Activated naive CD8-positive, alpha-beta T cell treated with anti-CD3 and anti-CD28 coated beads, Interleukin-2, amount 10 ng/mL, durations not matched to agents 7 days and 5 days (primary cell): ENCODE results near the gene CD9. TPM values are rescaled to one million over a fixed set of nuclear protein-coding genes. Genes with fewer than 3 reads are reported as not detected.

ENCODE experiments used
- ATAC-seq: fragments of 150-1000 bp; cut with Tn5 transposase; one replicate; pipeline ENCODE4 v1.10.0; 2021; ENCODE audit warnings: low read depth, moderate library complexity
- POLR2A ChIA-PET: fragments of 350-600 bp; sonication (Branson Sonifier 250); formaldehyde crosslinking; loops from one replicate; lab custom pipeline; 2021; ENCODE audit warnings: antibody characterized with exemption; lab: Charles Lee
- DNase-seq: peaks from one replicate; pipeline ENCODE4 v3.0.0; 2021
- H3K27ac Mint-ChIP-seq: one replicate; pipeline ENCODE4 v1.8.0; 2022; ENCODE audit warnings: mild to moderate bottlenecking, mixed read lengths
- H3K27me3 Mint-ChIP-seq: one replicate; pipeline ENCODE4 v1.8.0; 2022; ENCODE audit warnings: mild to moderate bottlenecking, moderate library complexity, mixed read lengths
- H3K36me3 Mint-ChIP-seq: one replicate; pipeline ENCODE4 v1.8.0; 2021; ENCODE audit warnings: mild to moderate bottlenecking, mixed read lengths
- H3K4me1 Mint-ChIP-seq: one replicate; pipeline ENCODE4 v1.8.0; 2021; ENCODE audit warnings: mixed read lengths
- H3K4me3 Mint-ChIP-seq: one replicate; pipeline ENCODE4 v1.8.0; 2022; ENCODE audit warnings: mild to moderate bottlenecking, moderate library complexity, mixed read lengths
- H3K9me3 Mint-ChIP-seq: one replicate; pipeline ENCODE4 v1.8.0; 2021; ENCODE audit warnings: mixed read lengths
- total RNA-seq, 2 experiments: library from RNA; stranded (reverse); gene quantifications; one replicate each; pipeline ENCODE4 v1.2.3, GENCODE V29; 2021

The CD9 gene
- total RNA-seq, 2 experiments from 2014 or later, result 8.8 to 14.0 TPM

DNA sequence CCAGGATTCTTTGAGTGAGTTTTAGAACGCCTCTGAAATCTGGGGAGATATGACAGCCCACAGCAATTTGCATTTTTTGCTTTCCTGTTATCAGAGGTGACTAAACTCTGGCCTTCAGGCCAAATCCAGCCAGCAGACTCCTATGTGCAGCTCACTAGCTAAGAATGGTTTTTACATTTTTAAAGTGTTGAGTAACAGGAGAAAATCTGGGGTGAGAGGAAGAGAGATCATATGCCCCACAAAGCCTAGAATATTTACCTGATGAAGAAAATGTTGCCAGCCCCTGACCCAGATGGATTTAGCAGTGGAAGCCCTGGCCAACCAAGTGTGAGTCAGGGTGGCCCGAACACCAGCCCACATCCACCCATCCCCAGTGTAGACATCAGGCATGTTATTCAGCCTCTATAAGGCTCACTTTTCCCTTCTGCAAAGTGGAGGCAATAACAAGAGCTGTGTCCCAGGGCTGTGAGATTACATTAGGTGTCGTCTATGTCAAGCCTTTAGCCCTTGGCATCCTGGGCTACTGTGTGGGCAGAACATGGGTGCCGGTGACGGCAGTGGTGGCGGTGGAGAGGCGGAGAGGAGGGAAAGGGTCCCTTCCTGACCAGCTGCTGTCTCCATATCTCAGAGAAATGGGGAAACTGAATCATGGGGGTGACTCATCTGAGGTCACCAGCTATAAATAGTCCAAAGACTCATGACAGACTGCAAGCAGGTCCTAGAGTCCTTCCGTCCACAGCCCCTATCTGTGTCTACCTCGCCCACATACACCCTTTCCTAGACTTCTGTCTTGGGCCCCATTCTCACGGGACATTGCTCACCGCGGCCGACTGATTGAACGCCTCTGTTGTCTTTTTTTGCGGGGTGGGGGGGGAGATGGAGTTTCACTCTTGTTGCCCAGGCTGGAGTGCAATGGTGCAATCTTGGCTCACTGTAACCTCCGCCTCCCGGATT lies 32.6 kb upstream of the CD9 start:
- peak; percentile 82 for ATAC-seq
- peak overlapping the region; percentile 78 for H3K27ac Mint-ChIP-seq
- no peaks in the 10 kb centered on the region for H3K36me3 Mint-ChIP-seq
- H3K9me3 Mint-ChIP-seq, result no peaks in the 10 kb centered on the region
- peaks cover 24% of the 10 kb centered on the region for H3K4me1 Mint-ChIP-seq
- DNase-seq, result peak; percentile 61
- H3K27me3 Mint-ChIP-seq, result peaks cover 3% of the 10 kb centered on the region
- POLR2A ChIA-PET, result interaction anchor here (0.6 to 1.6 kb wide), 2 partner anchors 15 to 23 kb away, joined by 4 read pairs; no protein-coding TSS in a partner anchor
- peak overlapping the region; percentile 38 for H3K4me3 Mint-ChIP-seq

DNA sequence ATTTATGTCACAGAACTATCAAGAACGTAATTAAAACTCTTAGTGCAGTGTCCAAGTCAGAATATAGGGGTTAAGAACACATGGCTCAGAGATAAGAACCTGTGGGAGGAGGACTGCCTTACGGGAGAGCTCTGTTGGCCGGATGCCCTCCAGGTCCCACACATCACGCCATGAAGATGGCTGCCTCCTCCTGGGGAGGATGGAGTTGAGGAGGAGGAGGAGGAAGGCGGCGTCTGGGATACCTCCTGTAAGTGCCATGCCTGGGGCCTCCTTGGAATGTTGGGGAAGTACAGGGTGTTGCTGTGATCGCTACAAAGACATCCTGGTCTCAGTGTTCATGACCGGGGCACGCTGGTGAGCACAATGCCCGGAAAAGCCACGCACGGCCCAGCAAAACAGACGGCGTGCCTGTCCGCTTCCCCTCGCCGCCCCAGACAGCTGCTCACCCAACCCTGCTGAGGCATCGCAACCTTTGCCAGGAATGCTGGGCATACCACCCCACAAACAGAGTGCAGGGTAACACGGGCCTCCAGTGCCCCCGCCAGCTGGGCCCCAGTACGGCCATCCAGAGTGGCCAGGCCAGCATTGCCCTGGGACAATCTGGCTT lies 28.7 kb upstream of the CD9 start:
- no peak overlapping the region for H3K27ac Mint-ChIP-seq
- peaks cover 24% of the 10 kb centered on the region for H3K4me1 Mint-ChIP-seq
- POLR2A ChIA-PET, result no interaction called here
- H3K9me3 Mint-ChIP-seq, result no peaks in the 10 kb centered on the region
- no peak overlapping the region for H3K4me3 Mint-ChIP-seq
- DNase-seq (no peak), ATAC-seq (no peak)
- H3K27me3 Mint-ChIP-seq, result peaks cover 3% of the 10 kb centered on the region
- no peaks in the 10 kb centered on the region for H3K36me3 Mint-ChIP-seq

DNA sequence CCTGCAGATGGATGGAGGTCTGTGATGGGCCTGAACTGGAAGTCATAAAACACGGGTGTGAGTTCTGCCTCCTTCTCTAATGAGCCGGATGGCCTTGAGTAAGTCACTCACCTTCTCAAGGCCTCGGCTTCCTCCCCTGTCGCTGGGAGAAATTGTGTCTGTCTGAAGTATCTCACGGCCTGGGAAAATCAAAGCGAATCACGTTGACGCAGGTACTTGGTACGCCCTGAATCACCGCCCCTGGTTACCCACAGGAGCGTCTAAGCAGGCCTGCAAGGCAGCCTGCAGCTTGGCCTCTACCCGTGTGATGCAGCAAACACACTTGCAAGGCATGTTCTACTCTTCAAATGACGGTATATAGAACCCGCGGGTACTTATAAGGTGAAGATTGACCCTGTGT lies 28.1 kb upstream of the CD9 start:
- ATAC-seq (no peak), DNase-seq (no peak)
- Mint-ChIP-seq H3K27me3 (peaks cover 3% of the 10 kb centered on the region), H3K27ac (no peak overlapping the region), H3K4me3 (no peak overlapping the region), H3K9me3 (no peaks in the 10 kb centered on the region), H3K36me3 (no peaks in the 10 kb centered on the region), H3K4me1 (peaks cover 22% of the 10 kb centered on the region)
- POLR2A ChIA-PET, result no interaction called here

DNA sequence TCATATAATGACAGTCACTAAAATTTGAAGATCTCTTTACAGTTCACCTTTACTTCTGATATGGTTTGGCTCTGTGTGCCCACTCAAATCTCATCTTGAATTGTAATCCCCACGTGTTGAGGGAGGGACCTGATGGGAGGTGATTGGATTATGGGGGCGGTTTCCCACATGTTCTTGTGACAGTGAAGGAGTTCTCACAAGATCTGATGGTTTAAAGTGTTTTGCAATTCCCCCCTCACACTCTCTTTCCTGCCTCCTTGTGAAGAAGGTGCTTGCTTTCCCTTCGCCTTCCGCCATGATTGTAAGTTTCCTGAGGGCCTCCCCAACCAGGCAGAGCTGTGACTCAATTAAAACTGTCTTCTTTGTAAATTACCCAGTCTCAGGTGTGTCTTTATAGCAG lies 27.3 kb upstream of the CD9 start:
- POLR2A ChIA-PET, result no interaction called here
- peaks cover 3% of the 10 kb centered on the region for H3K27me3 Mint-ChIP-seq
- no peak overlapping the region for H3K27ac Mint-ChIP-seq
- no peaks in the 10 kb centered on the region for H3K36me3 Mint-ChIP-seq
- H3K4me3 Mint-ChIP-seq, result no peak overlapping the region
- no peaks in the 10 kb centered on the region for H3K9me3 Mint-ChIP-seq
- ATAC-seq (no peak), DNase-seq (no peak)
- peaks cover 14% of the 10 kb centered on the region for H3K4me1 Mint-ChIP-seq

DNA sequence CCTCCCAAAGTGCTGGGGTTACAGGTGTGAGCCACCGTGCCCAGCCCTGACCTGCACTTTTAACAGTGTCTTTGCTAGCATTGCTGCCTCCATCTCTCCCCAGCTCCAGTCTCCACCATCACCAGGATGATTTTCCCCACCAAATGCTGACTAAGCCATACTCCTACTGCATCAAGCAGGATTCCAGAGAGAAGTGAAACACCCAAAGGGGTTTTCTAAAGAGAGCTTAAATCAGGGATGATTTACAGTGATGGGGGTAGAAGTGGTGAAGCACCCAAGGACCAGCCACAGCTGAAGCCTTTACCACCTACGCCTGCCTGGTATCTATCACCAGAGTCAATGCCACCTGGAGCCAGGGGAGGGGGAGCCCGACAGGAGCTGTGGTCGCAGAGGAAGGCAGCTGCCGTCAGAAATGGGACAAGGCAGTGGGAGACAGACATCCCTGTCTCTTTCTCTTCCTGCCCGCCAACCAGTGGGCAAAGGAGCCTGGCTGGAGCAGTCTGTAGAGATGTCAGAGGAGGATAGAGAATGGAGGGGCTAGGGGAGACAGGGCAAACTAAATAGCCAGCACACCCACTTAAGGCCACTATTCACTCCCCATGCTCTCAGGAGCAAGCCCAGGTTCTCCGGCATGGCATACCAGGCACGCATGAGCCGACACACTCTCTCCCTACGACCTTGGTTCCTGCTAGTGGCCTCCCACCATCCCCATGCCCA lies 22.4 kb upstream of the CD9 start:
- Mint-ChIP-seq H3K4me3 (no peak overlapping the region), H3K36me3 (no peaks in the 10 kb centered on the region), H3K27ac (no peak overlapping the region), H3K27me3 (no peaks in the 10 kb centered on the region), H3K9me3 (no peaks in the 10 kb centered on the region), H3K4me1 (peaks cover 2% of the 10 kb centered on the region)
- ATAC-seq (no peak), DNase-seq (no peak)
- POLR2A ChIA-PET, result no interaction called here

DNA sequence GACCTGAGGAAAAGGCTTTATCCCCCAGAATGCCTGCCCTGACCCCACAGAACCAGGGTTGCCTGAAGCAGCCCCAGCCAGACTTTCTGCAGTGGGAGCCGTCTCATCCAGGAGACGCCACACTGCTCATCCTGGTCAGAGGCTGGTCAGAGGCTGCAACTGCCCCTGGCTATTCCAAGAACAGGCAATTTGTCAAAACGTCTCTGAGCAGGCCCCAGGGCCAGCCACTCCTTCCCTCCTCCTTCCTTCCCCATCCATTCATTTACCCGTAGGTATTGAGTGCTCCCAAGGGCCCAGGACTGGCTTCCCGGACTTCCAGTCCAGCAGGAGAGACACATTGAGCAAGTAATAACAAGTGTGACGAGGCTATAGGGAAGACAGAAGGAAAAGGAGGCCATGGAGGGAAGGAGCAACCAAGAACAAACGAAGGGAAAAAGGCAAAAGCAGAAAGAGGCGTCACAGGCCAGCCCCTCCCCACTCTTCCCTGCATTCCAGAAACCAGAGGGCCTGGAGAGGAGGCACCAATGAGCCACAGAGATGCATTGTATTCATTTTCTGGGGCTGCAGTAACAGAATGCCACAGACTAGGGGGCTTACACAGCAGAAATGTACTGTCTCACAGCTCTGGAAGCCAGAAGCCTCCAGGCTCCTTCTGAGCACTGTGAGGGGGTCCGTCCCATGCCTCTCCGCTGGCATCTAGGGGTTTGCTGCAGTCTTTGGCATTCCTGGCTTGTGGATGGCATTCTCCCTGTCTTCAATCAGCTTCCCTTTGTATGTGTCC lies 21.0 kb upstream of the CD9 start:
- Mint-ChIP-seq H3K27ac (no peak overlapping the region), H3K4me3 (no peak overlapping the region), H3K9me3 (no peaks in the 10 kb centered on the region), H3K4me1 (peaks cover 2% of the 10 kb centered on the region), H3K36me3 (no peaks in the 10 kb centered on the region), H3K27me3 (no peaks in the 10 kb centered on the region)
- ATAC-seq (no peak), DNase-seq (no peak)
- POLR2A ChIA-PET, result no interaction called here

DNA sequence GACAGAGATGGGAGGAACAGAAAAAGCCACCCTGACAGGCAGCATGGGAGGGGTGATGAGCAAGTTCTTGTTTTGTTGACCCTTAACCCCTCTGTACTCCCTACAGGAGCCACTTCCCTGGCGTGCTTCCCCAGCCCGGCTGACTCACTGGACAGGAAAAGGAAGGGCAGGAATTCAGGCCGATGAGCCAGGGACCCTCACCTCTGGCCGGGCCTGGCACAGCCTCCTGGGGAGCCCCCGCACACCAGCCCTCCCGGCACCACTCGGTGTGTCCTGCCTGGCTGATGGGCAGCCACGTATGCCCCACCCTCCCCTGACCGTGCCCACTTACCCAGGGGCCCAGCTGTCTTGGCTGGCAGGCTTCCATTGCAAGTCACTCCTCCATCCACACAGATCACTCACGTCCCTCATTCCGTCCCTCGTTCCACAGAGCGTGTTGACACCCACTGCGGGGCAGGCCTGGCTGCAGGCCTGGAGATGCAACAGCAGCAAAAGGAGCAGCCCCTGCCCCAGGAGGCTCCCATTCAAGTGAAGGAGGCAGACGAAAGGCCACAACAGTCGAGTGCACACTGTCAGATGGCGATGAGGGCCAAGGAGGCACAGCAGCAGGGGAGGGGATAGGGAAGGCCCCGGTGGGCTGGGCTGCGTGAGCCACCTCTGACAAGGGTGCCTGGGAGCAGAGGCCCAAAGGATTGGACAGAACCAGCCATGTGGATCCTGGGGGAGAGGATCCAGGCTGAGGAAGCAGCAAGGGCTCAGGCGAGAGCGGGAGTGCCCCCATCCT lies 19.7 kb upstream of the CD9 start:
- H3K36me3 Mint-ChIP-seq, result no peaks in the 10 kb centered on the region
- POLR2A ChIA-PET, result no interaction called here
- H3K4me1 Mint-ChIP-seq, result peaks cover 2% of the 10 kb centered on the region
- no peak overlapping the region for H3K4me3 Mint-ChIP-seq
- no peaks in the 10 kb centered on the region for H3K9me3 Mint-ChIP-seq
- ATAC-seq (no peak), DNase-seq (no peak)
- H3K27ac Mint-ChIP-seq, result no peak overlapping the region
- no peaks in the 10 kb centered on the region for H3K27me3 Mint-ChIP-seq

DNA sequence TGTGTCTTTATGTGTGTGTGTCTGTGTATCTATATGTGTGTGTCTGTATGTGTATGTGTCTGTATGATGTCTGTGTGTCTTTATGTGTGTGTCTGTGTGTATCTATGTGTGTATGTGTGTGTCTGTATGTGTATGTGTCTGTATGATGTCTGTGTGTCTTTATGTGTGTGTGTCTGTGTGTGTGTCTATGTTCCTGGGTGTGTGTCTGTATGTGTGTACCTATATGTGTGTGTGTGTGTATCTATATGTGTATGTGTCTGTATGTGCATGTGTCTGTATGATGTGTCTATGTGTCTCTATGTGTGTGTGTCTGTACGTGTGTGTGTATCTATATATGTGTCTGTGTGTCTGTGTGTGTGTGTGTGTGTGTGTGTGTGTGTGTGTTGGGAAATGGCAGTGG lies 19.0 kb upstream of the CD9 start:
- ATAC-seq (no peak), DNase-seq (no peak)
- Mint-ChIP-seq H3K9me3 (no peaks in the 10 kb centered on the region), H3K36me3 (no peaks in the 10 kb centered on the region), H3K4me3 (no peak overlapping the region), H3K27me3 (no peaks in the 10 kb centered on the region), H3K27ac (no peak overlapping the region), H3K4me1 (peaks cover 2% of the 10 kb centered on the region)
- POLR2A ChIA-PET, result no interaction called here

DNA sequence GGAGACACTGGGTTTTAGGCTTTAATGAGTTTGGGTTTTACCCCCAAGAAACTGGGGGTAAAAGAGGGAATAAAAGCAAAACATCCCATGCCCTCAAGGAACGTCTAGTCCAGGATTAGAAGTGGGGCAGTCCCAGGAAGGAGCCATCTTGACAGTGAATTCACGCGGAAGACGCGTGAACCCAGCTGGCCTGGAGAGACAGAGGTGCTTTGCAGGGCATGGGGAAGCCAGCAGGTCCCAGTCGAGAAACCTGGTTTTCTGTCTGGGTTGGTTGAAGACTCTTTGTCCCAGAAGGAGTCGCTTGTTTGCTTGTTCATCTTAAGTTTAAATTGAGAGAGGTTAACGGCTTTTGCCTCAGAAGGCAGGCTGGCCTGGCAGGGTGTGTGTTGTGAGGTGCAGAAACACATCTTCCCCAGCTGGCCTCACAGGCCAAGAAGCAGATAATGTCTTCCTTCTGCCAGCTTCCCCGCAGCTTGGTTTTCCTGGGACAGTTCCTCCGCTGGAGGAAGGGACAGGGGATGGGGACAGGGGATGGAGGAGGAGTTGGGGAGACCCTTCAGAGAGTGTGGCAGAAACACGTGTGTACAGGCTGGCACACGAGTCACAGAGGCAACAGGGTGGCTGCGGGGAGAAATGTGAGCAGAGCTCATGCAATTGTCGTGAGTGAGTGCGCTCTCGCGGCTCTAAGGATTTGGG lies 18.5 kb upstream of the CD9 start:
- no peaks in the 10 kb centered on the region for H3K36me3 Mint-ChIP-seq
- no peaks in the 10 kb centered on the region for H3K9me3 Mint-ChIP-seq
- H3K4me1 Mint-ChIP-seq, result peaks cover 2% of the 10 kb centered on the region

DNA sequence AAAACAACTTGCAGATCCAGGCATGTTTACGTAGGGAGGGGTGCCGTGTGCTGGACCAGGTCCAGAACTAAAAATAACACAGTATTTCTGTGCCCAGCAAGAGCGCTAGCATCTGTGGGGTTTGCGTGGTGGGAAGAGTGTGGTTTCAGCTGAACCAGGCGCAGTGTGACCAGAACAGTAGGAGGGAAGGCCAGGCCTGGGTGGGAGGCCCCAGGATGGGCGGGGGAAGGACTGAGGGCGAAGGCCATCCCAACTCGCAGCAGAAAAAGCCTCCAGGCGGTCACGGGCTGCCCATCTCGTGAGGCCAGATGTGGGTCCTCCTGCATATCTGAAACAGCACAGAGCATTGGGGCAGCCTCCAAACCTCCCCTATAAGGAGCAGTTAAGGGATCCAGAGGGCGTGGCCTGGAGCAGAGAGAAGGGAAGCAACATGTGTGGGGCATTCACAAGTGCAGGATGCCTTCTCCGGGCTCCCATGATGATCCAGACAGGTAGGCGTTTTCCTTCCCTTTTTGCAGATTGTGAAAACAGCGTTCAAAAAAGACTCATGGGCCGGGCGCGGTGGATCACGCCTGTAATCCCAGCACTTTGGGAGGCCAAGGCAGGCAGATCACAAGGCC lies 17.8 kb upstream of the CD9 start:
- Mint-ChIP-seq H3K27ac (no peak overlapping the region), H3K27me3 (no peaks in the 10 kb centered on the region), H3K9me3 (no peaks in the 10 kb centered on the region), H3K4me3 (no peak overlapping the region), H3K36me3 (no peaks in the 10 kb centered on the region), H3K4me1 (no peaks in the 10 kb centered on the region)
- no peak for DNase-seq
- no peak for ATAC-seq
- POLR2A ChIA-PET, result interaction anchor here (1.2 kb wide), 1 partner anchor 15 kb away, joined by 4 read pairs; no protein-coding TSS in a partner anchor

More for the DNA sequence above, 18.5 kb upstream of the CD9 start:
- ATAC-seq, result no peak
- POLR2A ChIA-PET, result interaction anchor here (1.2 kb wide), 1 partner anchor 15 kb away, joined by 4 read pairs; no protein-coding TSS in a partner anchor
- H3K27me3 Mint-ChIP-seq, result no peaks in the 10 kb centered on the region
- no peak overlapping the region for H3K27ac Mint-ChIP-seq
- DNase-seq, result no peak
- no peak overlapping the region for H3K4me3 Mint-ChIP-seq

DNA sequence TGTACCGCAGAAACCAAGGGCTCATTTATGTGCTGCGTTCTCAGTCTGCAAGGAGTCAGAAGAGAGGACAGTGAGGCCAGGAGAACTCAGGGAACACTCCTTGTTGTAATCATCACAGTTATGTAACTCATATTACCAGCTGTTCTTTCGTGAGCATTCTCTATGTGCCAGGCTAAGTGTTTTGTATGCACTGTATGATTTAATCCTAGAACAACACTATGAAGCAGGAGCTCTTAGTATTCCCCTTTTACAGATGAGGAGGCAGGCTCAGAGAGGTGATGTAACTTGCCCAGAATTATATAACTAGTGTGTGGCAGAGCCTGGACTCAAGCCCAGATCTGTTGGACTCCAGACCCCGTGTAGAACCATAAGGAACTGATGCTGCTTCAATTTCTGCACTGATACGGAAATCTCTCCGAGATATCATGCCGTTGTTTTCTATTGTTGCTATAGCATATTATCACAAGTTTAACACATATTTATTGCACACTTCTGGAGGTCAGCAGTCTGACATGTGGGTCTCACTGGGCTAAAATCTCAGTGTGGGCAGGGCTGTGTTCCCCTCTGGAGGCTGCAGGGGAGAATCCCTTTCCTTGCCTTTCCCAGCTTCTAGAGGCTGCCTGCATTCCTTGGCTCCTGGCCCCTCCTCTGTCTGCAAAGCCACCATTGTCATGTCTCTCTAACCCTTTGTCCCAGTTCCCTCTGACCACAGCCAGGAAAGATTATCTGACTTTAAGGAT lies 16.3 kb upstream of the CD9 start:
- Mint-ChIP-seq H3K27ac (no peak overlapping the region), H3K36me3 (no peaks in the 10 kb centered on the region), H3K4me3 (no peak overlapping the region), H3K27me3 (no peaks in the 10 kb centered on the region), H3K4me1 (peaks cover 1% of the 10 kb centered on the region), H3K9me3 (no peaks in the 10 kb centered on the region)
- DNase-seq (no peak), ATAC-seq (no peak)
- POLR2A ChIA-PET, result interaction anchor here (0.6 kb wide), 1 partner anchor 17 kb away, joined by 3 read pairs; the partner anchor contains the start of gene CD9
